HG03354 (cell line): Measurements from ENCODE around the gene PIGL.
"Not testable (repeated sequence)": the region's sequence is repeated elsewhere in the genome, so short reads cannot be mapped to it uniquely, and the experiment has no call there.

Experiments
- ATAC-seq: cut with Tn5 transposase; IDR thresholded peaks from one replicate; pipeline ENCODE4 v1.9.1; 2021; ENCODE audit warnings: mild to moderate bottlenecking; ENCODE audit not compliant: unreplicated experiment, poor library complexity, severe bottlenecking

Gene PIGL

GRCh38 chr17:16301963-16302855 is 85.2 kb downstream of the PIGL start:
- ATAC-seq = no peak

DNA sequence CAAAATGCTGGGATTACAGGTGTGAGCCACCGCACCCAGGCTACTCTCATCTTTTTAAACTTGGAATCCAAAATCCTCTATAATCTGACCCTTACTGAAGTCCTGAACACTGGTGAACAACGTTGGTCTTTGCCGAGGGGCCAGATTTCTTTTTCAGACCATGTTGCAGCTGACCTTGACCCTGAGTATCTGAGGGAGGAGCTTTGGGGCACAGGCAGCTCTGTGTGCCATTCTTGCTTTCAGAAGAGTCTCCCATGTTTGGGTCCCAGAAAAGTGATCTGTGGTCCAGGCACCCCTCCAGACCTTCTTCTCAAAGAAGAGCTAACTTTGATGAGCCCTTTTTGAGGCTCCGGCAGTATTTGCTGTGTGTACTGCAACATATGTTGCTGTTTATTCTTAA is 85.8 kb downstream of the PIGL start:
- no peak for ATAC-seq

DNA sequence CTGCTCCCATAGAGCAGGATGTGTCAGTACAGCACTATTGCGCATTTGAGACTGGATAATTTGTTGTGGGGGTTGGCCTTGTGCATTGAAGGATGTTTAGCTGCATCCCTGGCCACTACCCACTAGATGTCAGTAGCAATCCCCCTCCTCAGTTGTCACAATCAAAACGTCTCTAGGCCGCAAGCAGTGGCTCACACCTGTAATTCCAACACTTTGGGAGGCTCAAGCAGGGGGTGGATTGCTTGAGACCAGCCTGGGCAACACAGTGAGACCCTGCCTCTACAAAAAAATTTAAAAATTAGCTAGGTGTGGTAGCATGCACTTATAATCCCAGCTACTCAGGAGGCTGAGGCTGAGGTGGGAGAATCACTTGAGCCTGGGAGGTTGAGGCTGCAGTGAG is 87.8 kb downstream of the PIGL start:
- no peak for ATAC-seq

DNA sequence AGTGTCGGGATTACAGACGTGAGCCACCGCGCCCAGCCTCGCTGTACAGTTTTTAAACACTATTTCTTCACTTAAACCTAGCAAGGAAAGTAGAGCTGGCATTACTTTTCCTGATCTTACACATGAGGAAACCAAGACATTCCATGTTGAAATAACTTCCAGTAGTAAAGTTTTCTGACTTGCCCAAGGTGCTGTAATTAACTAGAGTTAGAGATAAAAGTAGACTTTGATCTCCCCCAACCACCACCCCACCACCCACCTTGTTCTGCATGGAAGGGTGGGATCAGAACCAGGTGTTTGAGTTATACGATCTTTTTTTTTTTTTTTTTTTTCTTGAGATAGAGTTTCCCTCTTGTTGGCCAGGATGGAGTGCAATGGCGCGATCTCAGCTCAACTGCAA is 89.2 kb downstream of the PIGL start:
- no peak for ATAC-seq

DNA sequence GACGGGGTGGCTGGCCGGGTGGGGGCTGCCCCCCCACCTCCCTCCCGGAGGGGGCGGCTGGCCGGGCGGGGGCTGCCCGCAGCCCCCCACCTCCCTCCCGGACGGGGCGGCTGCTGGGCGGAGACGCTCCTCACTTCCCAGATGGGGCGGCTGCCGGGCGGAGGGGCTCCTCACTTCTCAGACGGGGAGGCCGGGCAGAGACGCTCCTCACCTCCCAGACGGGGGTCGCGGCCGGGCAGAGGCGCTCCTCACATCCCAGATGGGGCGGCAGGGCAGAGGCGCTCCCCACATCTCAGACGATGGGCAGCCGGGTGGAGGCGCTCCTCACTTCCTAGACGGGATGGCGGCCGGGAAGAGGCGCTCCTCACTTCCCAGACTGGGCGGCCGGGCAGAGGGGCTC is 95.1 kb downstream of the PIGL start:
- not testable (repeated sequence) for ATAC-seq

GRCh38 chr17:16313139-16314090 is 96.4 kb downstream of the PIGL start:
- no peak for ATAC-seq

GRCh38 chr17:16314189-16314588 is 97.2 kb downstream of the PIGL start:
- ATAC-seq = no peak

- ATAC-seq = no peak
Measured at GRCh38 chr17:16314859-16315258, 97.8 kb downstream of the PIGL start.

DNA sequence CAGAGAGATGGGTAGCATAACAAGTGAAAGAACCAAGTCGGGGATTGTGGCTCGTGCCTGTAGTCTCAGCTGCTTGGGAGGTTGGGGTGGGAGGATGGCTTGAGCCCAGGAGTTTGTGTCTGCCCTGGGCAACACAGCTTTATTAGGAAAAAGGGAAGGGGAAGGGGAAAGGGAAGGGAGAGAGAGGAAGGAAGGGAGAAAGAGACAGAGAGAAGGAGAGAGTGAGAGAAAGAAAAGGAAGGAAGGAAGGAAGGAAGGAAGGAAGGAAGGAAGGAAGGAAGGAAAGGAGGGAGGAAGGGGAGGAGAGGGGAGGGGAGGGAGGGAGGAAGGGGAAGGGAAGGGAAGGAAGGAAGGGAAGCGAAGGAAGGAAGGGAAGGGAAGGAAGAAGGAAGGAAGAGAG is 103.0 kb downstream of the PIGL start:
- no peak for ATAC-seq

GRCh38 chr17:16322636-16323035 is 105.6 kb downstream of the PIGL start:
- ATAC-seq = no peak

- ATAC-seq = no peak
Measured at GRCh38 chr17:16325964-16326363, 109.0 kb downstream of the PIGL start.

GRCh38 chr17:16327018-16327417 is 110.0 kb downstream of the PIGL start:
- ATAC-seq = no peak

DNA sequence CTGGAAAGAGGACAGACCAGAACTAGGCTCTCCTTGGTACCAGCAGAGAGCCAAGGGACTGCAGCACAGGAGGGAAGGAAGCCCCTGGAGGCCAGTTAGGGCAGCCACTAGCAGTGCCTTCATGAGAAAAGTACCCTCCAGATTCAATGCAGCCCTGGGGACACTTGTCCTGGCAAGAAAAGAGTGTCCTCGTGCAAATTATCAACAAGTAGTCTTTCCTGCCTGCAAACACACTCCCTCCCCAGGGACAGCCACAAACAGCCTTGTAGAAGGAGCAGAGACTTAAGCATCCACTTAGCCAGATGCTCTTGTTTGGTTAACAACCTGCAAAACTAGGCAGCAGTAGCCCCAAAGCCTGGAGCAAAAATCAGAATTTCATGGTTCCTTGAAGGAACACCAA is 112.0 kb downstream of the PIGL start:
- ATAC-seq = no peak

DNA sequence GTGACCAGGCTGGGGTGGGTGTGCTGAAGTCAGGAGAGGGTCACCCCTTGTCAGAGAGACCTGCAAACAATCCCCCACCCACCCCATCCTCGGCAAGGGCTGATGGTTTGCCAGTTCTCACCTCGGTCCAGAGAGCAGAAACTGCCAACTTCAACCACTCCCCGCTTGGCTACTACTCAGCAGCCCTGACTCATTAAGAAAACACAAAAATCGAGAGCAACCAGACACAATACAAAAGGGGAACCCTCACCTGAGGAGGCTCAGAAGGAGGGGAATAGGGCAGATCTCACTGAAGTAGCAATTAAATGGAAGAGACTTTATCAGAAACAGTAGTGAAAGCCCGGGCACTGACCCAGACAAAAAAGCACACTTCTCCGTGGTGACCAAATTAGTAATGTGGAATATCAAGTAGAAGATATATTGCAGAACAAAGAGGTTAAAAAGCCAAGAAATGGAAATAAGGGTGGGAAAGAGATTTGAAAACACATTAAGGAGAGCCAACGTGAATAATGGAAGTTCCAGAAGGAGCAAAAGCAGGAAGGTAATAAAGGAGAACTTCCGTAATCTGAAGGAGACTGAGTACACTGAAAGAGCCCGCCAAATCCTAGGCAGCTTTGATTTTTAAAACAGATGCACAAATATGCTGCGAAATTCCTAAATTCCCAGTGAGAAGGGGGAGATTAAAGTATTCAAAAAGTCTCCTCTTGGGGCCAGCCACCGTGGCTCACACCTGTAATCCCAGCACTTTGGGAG is 112.7 kb downstream of the PIGL start:
- ATAC-seq = no peak

- ATAC-seq = no peak
Measured at GRCh38 chr17:16338391-16338790, 121.4 kb downstream of the PIGL start.

DNA sequence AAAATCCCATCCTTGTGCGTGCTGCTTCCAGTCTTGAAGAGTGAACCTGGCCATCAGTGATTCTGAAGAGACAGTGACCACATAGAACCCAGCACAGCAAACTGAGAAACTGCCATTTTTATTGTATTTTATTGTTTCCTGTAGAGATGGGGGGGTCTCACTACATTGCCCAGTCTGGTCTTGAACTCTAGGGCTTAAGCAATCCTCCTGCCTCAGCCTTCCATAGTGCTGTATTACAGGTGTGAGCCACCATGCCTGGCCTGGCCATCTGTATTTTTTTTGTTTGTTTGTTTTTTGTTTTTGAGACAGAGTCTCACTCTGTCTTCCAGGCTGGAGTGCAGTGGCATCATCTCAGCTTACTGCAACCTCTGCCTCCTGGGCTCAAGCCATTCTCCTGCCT is 122.4 kb downstream of the PIGL start:
- ATAC-seq = no peak

GRCh38 chr17:16339959-16340358 is 122.9 kb downstream of the PIGL start:
- ATAC-seq = no peak

DNA sequence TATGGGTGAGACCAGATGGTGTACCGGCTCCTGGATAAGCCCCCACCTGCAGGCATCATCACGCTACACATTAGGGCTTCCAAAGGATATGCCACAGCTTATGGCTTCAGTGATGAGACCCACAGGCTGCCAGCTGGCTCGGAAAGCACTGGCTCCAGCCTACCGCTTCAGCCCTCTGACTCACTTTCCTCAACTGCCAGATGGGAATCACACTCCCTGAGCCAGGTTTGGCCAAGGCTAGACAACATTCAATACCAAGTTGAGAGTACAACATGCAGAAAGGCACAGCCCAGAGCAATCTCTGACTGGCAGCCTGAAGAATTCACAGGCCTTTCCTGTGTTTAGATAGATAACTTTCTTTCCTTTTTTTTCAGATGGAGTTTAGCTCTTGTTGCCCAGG is 126.0 kb downstream of the PIGL start:
- ATAC-seq = no peak

DNA sequence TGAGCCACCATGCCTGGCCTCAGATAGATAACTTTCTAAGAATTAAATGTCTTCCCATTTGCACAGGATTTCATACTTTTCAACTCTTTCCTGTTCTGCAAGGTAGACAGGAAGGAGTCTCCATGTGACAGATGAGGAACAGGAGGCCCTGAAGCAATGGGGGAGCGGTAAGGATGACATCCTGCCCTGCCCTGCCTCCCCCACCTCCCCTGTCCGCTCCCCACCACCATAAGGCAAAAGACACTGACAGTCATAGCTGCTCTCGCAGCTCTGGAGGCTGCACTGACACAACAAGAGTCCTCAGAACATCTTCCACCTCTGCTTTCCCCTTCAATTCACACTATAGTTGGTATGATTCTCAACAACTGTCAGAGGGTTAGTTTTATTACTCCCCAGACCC is 126.6 kb downstream of the PIGL start:
- ATAC-seq = no peak

DNA sequence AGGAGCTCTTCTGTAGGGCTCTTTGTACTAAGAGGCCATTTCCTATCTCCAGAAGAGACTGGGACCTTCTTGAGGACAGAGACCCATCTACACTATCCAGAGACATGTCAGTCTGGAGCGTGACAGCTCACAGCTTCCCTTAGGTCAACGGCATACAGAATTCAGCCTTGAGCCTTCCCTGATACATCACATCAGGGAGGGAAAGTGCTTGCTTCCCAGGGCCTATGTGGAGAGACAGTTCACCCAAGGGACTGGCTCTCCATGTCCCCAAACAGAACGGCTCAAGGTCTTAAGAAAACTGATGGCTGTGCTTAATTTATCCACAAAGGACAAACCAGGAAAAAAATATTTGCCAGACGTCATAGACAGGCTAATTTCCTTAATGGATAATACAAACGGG is 128.6 kb downstream of the PIGL start:
- ATAC-seq = no peak
